Tibial nerve (tissue), 3 donors: Measurements from ENCODE around the gene GPR55.

ENCODE experiments used
- POLR2A ChIP-seq, 2 donors: fragments of 450-650 bp; IDR thresholded peaks; one replicate each; pipeline ENCODE4 v1.6.1; 2017; ENCODE audit warnings: antibody characterized with exemption in 2 of 2, mild to moderate bottlenecking in 2 of 2, moderate library complexity in 2 of 2
- TF ChIP-seq, protein P1 (sequence below), 5 experiments: fragments of 200-600 bp in 3 of 5; fragments of 450-650 bp in 2 of 5; sonication (generic) in 3 of 5; IDR thresholded peaks; one replicate each; pipeline ENCODE4 v1.5.1; 2016 to 2019; ENCODE audit warnings: antibody characterized with exemption in 5 of 5, mild to moderate bottlenecking in 3 of 5, moderate library complexity in 2 of 5

GRCh38 chr2:230974096-230974913 lies 49.3 kb upstream of the GPR55 start:
- TF ChIP-seq POLR2A (IDR thresholded peaks at IDR 0.05) = no peak
- TF ChIP-seq, protein P1, sequence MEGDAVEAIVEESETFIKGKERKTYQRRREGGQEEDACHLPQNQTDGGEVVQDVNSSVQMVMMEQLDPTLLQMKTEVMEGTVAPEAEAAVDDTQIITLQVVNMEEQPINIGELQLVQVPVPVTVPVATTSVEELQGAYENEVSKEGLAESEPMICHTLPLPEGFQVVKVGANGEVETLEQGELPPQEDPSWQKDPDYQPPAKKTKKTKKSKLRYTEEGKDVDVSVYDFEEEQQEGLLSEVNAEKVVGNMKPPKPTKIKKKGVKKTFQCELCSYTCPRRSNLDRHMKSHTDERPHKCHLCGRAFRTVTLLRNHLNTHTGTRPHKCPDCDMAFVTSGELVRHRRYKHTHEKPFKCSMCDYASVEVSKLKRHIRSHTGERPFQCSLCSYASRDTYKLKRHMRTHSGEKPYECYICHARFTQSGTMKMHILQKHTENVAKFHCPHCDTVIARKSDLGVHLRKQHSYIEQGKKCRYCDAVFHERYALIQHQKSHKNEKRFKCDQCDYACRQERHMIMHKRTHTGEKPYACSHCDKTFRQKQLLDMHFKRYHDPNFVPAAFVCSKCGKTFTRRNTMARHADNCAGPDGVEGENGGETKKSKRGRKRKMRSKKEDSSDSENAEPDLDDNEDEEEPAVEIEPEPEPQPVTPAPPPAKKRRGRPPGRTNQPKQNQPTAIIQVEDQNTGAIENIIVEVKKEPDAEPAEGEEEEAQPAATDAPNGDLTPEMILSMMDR (IDR thresholded peaks at IDR 0.05) = no peak
